A673 (cell line): ENCODE measurements around the gene INPP5A. TPM values are rescaled to one million over a fixed set of nuclear protein-coding genes. Genes with fewer than 3 reads are reported as not detected.

Experiments
- BruUV-seq: library from RNA; stranded (reverse); fragments of 400-500 nt; replicated peaks from 2 replicates; lab custom pipeline; 2021; lab: Mats Ljungman, UMichigan
- CTCF ChIA-PET: fragments of 300-600 bp; sonication (Branson Sonifier 250); formaldehyde crosslinking; loops from one replicate; lab custom pipeline; 2022; ENCODE audit warnings: antibody characterized with exemption; lab: Charles Lee
- POLR2A ChIA-PET: fragments of 300-600 bp; sonication (Branson Sonifier 250); formaldehyde crosslinking; loops from one replicate; lab custom pipeline; 2022; ENCODE audit warnings: antibody characterized with exemption; ENCODE audit not compliant: low non-redundant PET; lab: Charles Lee
- DNase-seq: peaks from one replicate; pipeline ENCODE4 v3.0.0-alpha.2; 2015; ENCODE audit warnings: low spot score
- H3K27ac ChIP-seq: fragments of 200-600 bp; sonication (generic); 2 replicates; pipeline ENCODE4 v1.5.1; 2016; ENCODE audit warnings: mixed run types, low read depth, mild to moderate bottlenecking, mixed read lengths, antibody characterized with exemption, low read length; ENCODE audit not compliant: poor library complexity, severe bottlenecking
- H3K27me3 ChIP-seq: fragments of 200-600 bp; sonication (generic); replicated peaks from 2 replicates; pipeline ENCODE4 v1.6.1; 2017; ENCODE audit warnings: mixed run types, low read depth, mild to moderate bottlenecking, mixed read lengths, antibody characterized with exemption, low read length; ENCODE audit not compliant: insufficient read depth, poor library complexity
- H3K36me3 ChIP-seq: fragments of 200-600 bp; sonication (generic); 2 replicates; pipeline ENCODE4 v1.6.1; 2016; ENCODE audit warnings: mixed run types, mild to moderate bottlenecking, mixed read lengths, antibody characterized with exemption, low read length; ENCODE audit not compliant: insufficient read depth, poor library complexity, severe bottlenecking
- H3K4me1 ChIP-seq: fragments of 200-600 bp; sonication (generic); 2 replicates; pipeline ENCODE4 v1.6.1; 2017; ENCODE audit warnings: mixed run types, mild to moderate bottlenecking, mixed read lengths, antibody characterized with exemption, low read length; ENCODE audit not compliant: insufficient read depth, poor library complexity, severe bottlenecking
- H3K4me3 ChIP-seq: fragments of 200-600 bp; sonication (generic); 2 replicates; pipeline ENCODE4 v1.5.1; 2016; ENCODE audit warnings: low read depth, mixed run types, mild to moderate bottlenecking, mixed read lengths, low read length; ENCODE audit not compliant: poor library complexity, severe bottlenecking
- H3K9me3 ChIP-seq: fragments of 200-600 bp; sonication (generic); 2 replicates; pipeline ENCODE4 v1.6.1; 2016; ENCODE audit warnings: mixed run types, low read depth, mild to moderate bottlenecking, mixed read lengths, antibody characterized with exemption, low read length; ENCODE audit not compliant: poor library complexity, severe bottlenecking
- EZH2 ChIP-seq: fragments of 200-600 bp; sonication (generic); IDR thresholded peaks from 2 replicates; pipeline ENCODE4 v1.6.1; 2017; ENCODE audit warnings: borderline replicate concordance, low read depth, mild to moderate bottlenecking, mixed read lengths, antibody characterized with exemption, low read length; ENCODE audit not compliant: poor library complexity, severe bottlenecking
- intact Hi-C: fragments of 100-400 bp; cut with micrococcal nuclease; formaldehyde crosslinking; loops from one replicate; pipeline ENCODE4 v1.10.0; 2022; ENCODE audit not compliant: unreplicated experiment
- total RNA-seq: library from RNA; stranded (reverse); gene quantifications from 2 replicates; pipeline ENCODE4 v1.2.3, GENCODE V29; 2021
- TF ChIP-seq, protein P1 (sequence below): fragments of 300-800, 200-600 bp; sonication (generic); conservative IDR thresholded peaks from 2 replicates; pipeline ENCODE4 v1.5.1; 2017; ENCODE audit warnings: low read depth, mild to moderate bottlenecking, antibody characterized with exemption, low read length, moderate library complexity, mixed read lengths

The INPP5A gene
- total RNA-seq, 1 experiment from 2014 or later, result 21.8 TPM

DNA sequence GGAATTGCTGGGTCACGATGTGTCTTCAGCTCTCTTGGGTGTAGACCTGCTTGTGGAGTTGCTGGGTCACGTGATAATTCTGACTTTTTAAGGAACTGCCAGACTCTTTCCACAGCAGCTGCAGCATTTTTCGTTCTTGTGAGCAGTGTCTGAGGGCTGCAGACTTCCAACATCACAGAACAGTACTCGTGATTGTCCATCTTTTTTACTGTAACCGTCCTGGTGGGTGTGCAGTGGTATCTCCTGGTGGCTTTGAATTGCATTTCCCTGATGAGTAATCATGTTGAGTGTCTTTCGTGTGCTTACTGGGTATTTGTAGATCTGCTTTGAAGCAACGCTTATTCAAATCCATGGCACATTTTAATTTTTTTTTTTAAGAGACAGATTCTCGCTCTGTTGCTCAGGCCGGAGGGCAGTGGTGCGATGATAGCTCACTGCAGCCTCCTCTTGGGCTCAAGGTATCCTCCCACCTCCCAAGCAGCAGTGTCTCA, 22.7 kb downstream of the INPP5A start:
- no peak overlapping the region for H3K27ac ChIP-seq
- H3K4me3 ChIP-seq, result no peak overlapping the region
- intact Hi-C loops, result no loop called here
- BruUV-seq, result no TSS peak
- H3K9me3 ChIP-seq, result no peaks in the 10 kb centered on the region
- POLR2A ChIA-PET, result no interaction called here
- H3K27me3 ChIP-seq, result no peaks in the 10 kb centered on the region
- CTCF ChIA-PET, result no interaction called here
- no peak for TF ChIP-seq EZH2
- TF ChIP-seq, protein P1, sequence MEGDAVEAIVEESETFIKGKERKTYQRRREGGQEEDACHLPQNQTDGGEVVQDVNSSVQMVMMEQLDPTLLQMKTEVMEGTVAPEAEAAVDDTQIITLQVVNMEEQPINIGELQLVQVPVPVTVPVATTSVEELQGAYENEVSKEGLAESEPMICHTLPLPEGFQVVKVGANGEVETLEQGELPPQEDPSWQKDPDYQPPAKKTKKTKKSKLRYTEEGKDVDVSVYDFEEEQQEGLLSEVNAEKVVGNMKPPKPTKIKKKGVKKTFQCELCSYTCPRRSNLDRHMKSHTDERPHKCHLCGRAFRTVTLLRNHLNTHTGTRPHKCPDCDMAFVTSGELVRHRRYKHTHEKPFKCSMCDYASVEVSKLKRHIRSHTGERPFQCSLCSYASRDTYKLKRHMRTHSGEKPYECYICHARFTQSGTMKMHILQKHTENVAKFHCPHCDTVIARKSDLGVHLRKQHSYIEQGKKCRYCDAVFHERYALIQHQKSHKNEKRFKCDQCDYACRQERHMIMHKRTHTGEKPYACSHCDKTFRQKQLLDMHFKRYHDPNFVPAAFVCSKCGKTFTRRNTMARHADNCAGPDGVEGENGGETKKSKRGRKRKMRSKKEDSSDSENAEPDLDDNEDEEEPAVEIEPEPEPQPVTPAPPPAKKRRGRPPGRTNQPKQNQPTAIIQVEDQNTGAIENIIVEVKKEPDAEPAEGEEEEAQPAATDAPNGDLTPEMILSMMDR, result no peak
- no peak for DNase-seq
- no peaks in the 10 kb centered on the region for H3K4me1 ChIP-seq
- H3K36me3 ChIP-seq, result no peaks in the 10 kb centered on the region

DNA sequence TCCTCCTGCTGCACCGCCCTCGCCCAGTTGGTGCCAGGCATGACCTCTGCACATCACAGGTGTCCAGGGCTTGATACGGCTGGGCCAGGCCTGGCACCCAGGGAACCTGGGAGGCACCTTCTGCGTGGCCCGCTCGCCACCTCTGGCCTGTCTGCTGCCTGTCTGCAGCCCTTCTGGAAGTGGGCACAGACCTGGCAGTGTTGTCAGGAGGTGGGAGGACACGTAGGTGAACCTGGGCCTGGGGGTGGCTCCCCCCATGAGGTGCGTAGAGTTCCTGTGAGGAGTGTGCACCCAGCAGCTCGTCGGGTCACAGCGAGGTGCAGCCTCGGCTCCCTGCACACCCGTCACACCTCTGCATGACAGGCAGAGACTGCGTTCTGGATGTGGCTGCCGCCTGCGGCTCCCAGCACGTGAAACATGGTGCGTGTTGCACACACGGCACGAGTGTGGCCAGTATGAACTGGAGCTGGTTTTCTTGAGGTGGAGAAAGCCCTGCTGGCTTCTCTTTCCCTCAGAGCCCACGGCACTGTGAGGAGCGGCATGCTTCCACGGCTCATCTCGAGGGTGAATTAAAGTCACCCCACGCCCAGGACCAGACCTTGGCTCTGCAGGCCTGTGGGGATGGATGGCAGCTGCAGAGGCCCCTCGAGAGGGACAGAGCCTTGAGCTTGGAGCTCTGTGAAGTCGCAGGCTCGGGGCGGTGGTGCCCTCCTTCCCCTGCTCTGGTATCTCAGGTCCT, 24.8 kb downstream of the INPP5A start:
- POLR2A ChIA-PET, result no interaction called here
- H3K4me1 ChIP-seq, result no peaks in the 10 kb centered on the region
- CTCF ChIA-PET, result no interaction called here
- DNase-seq, result no peak
- H3K27ac ChIP-seq, result no peak overlapping the region
- no peaks in the 10 kb centered on the region for H3K36me3 ChIP-seq
- no peaks in the 10 kb centered on the region for H3K27me3 ChIP-seq
- no peaks in the 10 kb centered on the region for H3K9me3 ChIP-seq
- no peak for TF ChIP-seq EZH2
- TF ChIP-seq, protein P1, result no peak
- intact Hi-C loops, result no loop called here
- H3K4me3 ChIP-seq, result no peak overlapping the region
- no TSS peak for BruUV-seq

DNA sequence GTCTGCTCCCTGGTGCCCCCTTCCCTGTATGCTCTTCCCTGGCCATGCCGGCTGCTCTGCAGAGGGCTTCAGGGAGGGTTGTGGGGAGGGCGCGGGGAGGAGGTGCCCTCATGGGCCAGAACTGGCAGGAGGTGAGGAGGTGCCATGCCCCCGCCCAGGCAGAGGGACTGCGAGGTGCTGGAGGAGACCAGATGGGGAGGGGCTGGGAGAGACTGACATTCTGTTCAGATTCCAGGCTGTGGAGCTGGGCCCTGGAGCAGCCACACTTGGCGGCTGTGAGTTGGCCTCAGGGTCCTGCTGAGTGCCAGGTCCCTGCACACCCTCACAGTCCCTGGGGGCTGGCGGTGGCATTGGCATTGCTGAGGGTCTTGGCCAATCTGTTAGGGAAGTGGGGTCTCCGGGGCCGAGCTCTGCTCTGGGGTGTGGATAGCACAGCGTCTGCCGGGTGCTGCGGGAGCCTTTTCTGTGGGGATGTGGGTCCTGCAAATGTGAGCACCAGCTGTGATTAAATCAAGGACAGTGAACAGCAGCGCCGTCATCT, 25.4 kb downstream of the INPP5A start:
- H3K9me3 ChIP-seq, result no peaks in the 10 kb centered on the region
- CTCF ChIA-PET, result no interaction called here
- no peak overlapping the region for H3K27ac ChIP-seq
- no peaks in the 10 kb centered on the region for H3K4me1 ChIP-seq
- intact Hi-C loops, result no loop called here
- no peak overlapping the region for H3K4me3 ChIP-seq
- H3K36me3 ChIP-seq, result no peaks in the 10 kb centered on the region
- H3K27me3 ChIP-seq, result no peaks in the 10 kb centered on the region
- no peak for DNase-seq
- TF ChIP-seq EZH2, result no peak
- TF ChIP-seq, protein P1, result no peak
- BruUV-seq, result no TSS peak
- POLR2A ChIA-PET, result no interaction called here
